Activated T-helper 17 cell treated with anti-CD3 and anti-CD28 coated beads, Interleukin-2, amount 50 U/mL, for 72 hours (primary cell): ENCODE data around the gene KIAA1671. TPM values are rescaled to one million over a fixed set of nuclear protein-coding genes. Genes with fewer than 3 reads are reported as not detected.

ENCODE experiments used
- ATAC-seq: fragments of 150-1000 bp; cut with Tn5 transposase; replicated peaks from 2 replicates; pipeline ENCODE4 v1.10.0; 2021; ENCODE audit warnings: mild to moderate bottlenecking, moderate library complexity
- H3K27ac Mint-ChIP-seq: one replicate; pipeline ENCODE4 v1.8.0; 2022; ENCODE audit warnings: mixed read lengths
- H3K27me3 Mint-ChIP-seq: one replicate; pipeline ENCODE4 v1.8.0; 2022; ENCODE audit warnings: mixed read lengths
- H3K36me3 Mint-ChIP-seq: one replicate; pipeline ENCODE4 v1.8.0; 2022; ENCODE audit warnings: low read depth, mild to moderate bottlenecking, mixed read lengths
- H3K4me1 Mint-ChIP-seq: one replicate; pipeline ENCODE4 v1.8.0; 2022; ENCODE audit warnings: mixed read lengths
- H3K4me3 Mint-ChIP-seq: one replicate; pipeline ENCODE4 v1.8.0; 2022; ENCODE audit warnings: mild to moderate bottlenecking, mixed read lengths
- H3K9me3 Mint-ChIP-seq: one replicate; pipeline ENCODE4 v1.8.0; 2022; ENCODE audit warnings: mixed read lengths
- total RNA-seq, 2 donors: library from RNA; stranded (reverse); gene quantifications; one replicate each; pipeline ENCODE4 v1.2.3, GENCODE V29; 2022

The KIAA1671 gene
- total RNA-seq, 2 donors from 2014 or later, result 5.9 to 6.0 TPM

DNA sequence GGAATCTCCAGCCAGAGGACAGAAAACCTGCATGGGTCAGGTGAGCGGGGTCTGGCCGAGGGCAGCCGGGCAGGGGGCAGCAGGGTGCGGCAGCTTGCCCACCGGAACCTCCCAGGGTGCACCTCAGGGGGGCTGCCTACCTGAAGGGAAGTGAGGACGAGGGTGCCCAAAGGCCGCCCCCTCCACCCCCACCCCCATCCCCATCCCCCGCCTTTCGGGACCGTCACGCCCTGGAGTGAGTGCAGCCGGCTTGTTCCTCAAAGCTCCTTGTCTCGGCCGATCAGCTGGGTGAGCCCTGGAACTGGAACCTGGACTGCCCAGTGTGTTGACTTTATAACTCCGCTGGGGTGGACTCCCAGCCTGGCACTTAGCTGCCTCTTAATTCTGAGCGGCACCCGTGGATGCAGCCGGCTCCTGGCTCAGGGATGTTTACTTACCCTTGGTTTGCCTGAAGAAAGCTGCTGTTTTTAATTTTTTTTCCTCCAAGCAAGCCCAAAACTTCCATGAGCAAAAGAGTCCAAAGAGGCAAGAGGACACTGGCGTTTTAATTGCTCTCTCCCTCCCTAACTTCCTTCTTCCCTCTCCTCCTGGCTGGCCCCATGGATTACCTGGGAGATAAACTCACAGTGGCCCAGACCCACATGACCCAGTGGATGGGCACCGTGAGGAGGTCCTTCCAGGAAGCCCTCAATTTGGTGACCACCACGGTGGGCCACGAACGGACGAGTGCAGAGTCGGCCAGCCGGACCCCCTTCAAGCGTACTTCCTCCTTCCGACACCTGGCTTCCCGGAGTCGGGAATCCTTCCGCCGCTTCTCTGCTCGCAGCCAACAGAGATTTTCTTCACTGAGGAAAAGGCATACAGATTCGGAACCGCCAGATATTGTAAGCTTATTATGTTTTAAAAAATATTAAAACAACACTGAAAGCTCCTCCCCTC, 159.3 kb downstream of the KIAA1671 start:
- Mint-ChIP-seq H3K4me1 (peaks cover 6% of the 10 kb centered on the region), H3K27ac (peak overlapping the region; percentile 85), H3K36me3 (no peaks in the 10 kb centered on the region), H3K9me3 (no peaks in the 10 kb centered on the region), H3K4me3 (peak overlapping the region; percentile 78), H3K27me3 (no peaks in the 10 kb centered on the region)
- no peak for ATAC-seq

DNA sequence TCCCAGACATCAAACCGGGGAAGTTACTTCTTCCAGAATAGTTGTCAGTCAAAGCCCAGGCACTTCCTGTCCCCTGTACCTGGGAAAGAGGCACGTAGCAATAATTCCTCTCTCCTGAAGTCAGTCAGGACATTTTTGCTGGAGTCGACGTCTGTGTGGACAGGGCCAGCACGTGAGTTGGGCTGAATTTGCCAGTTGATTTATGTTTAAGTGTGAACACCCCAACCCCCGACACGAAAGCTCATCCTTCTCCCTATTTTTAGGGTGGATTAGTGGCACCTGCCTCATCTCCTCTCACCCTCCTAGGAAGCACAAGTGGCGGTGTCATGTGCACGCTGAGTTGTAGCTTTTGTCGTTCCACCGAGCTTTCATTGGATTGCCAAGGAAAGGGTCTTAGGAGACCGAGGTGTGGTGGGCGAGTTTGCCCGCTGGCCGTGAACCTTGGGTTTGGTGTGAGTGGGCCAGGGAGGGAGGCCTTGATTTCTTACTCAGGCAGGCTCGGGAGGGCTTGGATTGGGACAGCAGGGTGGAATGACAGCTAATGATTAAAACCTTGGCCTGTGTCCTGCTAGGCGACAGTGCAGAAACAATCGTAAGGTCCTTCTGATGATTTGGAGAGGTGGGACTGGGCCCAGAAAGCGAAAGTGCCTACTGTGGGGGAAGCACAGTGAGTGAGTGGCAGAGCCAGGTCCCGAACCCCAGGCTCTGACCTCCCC, 160.2 kb downstream of the KIAA1671 start:
- ATAC-seq, result no peak
- Mint-ChIP-seq H3K4me3 (peak overlapping the region; percentile 78), H3K27me3 (no peaks in the 10 kb centered on the region), H3K36me3 (no peaks in the 10 kb centered on the region), H3K9me3 (no peaks in the 10 kb centered on the region), H3K27ac (no peak overlapping the region), H3K4me1 (peaks cover 6% of the 10 kb centered on the region)

DNA sequence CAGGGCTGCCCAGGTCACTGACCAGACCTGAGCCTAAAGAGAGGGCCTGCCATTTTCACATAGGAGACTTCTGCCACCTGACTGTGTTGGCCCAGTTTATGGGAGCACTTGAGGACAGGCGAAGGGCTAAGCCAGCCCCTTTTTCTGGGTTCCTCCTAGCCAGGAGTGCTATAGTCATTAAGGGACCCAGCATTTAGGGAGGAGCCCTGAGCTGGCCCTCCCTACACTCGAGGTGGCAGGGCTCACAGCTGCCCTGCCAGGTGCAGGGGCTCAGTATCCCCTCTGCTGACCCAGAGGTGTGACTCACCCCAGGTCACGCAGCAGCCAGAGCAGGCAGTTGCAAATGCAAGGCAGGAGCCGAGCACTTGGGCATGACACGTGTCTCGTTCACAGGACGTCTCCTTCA, 160.8 kb downstream of the KIAA1671 start:
- Mint-ChIP-seq H3K27ac (no peak overlapping the region), H3K9me3 (no peaks in the 10 kb centered on the region), H3K4me1 (peaks cover 6% of the 10 kb centered on the region), H3K4me3 (no peak overlapping the region), H3K36me3 (no peaks in the 10 kb centered on the region), H3K27me3 (no peaks in the 10 kb centered on the region)
- no peak for ATAC-seq

DNA sequence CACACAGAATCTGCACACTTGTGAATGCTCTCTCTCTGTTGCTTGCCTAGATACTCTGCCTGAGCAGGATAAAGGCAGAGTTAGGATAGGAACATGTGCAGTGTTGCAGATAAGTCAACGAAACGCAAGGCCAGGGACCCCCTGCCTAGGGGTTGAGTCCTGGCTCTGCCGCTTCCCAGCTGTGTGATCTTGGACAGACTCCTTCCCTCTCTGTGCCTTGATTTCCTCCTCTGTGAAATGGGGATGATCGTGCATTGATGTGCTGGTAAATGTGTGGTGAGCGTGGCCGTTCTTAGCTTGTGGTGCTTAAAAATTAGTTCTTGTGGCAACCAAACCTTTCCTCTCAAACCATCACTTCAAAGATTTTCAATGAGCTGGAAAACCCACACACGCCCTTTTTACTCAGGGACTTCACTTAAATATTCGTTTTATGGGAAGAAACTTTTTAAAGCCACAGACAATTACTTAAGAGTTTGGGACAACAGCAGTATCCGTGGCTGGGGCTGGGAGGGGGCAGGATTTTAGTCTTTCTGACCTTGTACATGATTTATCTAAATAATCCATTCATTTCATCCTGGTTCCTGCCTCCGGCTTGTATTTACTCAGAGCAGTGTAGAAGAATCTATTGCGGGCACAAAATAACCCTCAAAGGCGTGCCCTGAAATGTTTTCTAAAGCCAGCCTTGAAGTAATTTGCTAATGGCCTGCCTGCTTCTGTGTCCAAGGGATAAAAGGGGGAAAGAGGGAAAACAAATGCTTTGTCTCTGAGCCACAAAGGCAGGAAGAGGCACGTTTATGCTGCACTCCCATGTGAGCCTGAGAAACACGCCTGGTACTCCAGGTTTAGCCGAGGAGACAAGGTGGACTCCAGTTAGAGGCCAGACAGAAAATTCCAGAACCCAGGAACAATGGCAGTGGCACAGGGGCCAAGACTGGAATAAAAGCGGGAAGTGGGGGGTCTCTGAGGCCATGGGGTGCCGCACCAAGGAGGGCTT, 162.2 kb downstream of the KIAA1671 start:
- no peaks in the 10 kb centered on the region for H3K27me3 Mint-ChIP-seq

DNA sequence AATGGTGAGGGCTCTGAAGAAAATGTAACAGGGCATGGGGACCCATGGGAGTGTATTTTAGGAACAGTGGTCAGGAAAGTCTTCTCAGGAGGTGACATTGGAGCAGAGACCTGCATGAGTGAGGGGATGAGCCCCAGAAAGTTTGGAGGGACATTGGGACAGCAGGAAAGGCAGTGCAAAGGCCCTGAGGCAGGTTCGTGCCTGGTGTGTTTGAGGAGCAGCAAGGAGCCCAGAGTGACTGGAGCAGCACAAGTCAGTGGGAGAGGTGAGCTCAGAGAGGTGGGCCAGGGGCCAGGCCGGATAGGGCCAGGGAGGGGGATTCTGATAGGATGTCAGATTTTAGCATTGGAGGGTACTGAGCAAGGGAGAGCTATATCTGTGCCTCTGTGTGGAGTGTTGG, 167.1 kb downstream of the KIAA1671 start:
- Mint-ChIP-seq H3K27me3 (no peaks in the 10 kb centered on the region), H3K9me3 (no peaks in the 10 kb centered on the region), H3K4me1 (no peaks in the 10 kb centered on the region), H3K36me3 (no peaks in the 10 kb centered on the region), H3K27ac (no peak overlapping the region), H3K4me3 (no peak overlapping the region)
- no peak for ATAC-seq

More for the DNA sequence above, 162.2 kb downstream of the KIAA1671 start:
- Mint-ChIP-seq H3K9me3 (no peaks in the 10 kb centered on the region), H3K4me1 (peaks cover 6% of the 10 kb centered on the region), H3K4me3 (no peak overlapping the region), H3K27ac (no peak overlapping the region), H3K36me3 (no peaks in the 10 kb centered on the region)
- no peak for ATAC-seq

DNA sequence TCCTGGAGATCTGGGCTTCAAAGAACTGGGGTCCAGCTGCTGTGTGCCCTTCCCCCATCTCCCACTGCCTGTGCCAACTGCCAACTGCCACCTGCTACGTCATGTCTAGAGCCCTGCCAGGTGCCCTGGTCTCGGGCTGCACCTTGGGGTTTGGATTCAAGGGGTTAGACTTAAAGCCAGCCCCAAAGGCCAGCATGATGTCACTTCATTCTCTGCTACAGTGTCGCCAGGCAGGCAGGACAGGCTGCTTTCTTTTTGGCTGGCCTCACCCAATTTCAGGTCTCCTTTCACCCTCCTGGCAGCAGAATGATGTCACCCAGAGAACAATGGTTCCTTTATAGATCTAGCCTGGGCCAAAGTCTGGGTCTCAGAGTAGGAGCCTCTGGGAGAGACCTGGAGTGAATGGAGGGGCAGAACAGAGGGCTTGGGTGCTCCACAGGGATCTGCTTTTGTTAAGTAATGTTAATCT, 167.6 kb downstream of the KIAA1671 start:
- Mint-ChIP-seq H3K27me3 (no peaks in the 10 kb centered on the region), H3K27ac (no peak overlapping the region), H3K9me3 (no peaks in the 10 kb centered on the region), H3K4me1 (no peaks in the 10 kb centered on the region), H3K4me3 (no peak overlapping the region), H3K36me3 (no peaks in the 10 kb centered on the region)
- no peak for ATAC-seq

DNA sequence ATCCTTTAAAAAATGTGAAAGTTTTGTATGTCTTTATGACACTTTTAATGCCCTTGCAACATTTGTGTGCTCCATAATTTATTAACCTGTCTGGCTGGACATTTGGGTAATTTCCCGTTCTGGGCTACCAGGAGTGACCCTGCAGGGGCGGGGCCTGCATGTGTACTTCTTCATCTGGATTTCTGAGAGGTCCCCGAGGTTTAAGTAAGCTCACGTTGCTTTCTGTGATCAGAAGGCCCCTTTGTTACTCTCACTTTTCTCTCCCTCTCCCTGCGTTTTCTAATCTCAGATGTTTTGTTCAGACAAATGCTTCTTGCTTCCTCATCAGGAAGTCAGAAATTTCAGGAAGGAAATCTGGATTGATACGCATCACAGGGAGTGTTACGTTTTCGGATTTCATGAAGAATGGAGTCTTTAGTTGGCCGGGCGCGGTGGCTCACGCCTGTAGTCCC, 168.3 kb downstream of the KIAA1671 start:
- Mint-ChIP-seq H3K4me3 (no peak overlapping the region), H3K36me3 (no peaks in the 10 kb centered on the region), H3K4me1 (no peaks in the 10 kb centered on the region), H3K27me3 (no peaks in the 10 kb centered on the region), H3K9me3 (no peaks in the 10 kb centered on the region), H3K27ac (no peak overlapping the region)
- ATAC-seq, result no peak

DNA sequence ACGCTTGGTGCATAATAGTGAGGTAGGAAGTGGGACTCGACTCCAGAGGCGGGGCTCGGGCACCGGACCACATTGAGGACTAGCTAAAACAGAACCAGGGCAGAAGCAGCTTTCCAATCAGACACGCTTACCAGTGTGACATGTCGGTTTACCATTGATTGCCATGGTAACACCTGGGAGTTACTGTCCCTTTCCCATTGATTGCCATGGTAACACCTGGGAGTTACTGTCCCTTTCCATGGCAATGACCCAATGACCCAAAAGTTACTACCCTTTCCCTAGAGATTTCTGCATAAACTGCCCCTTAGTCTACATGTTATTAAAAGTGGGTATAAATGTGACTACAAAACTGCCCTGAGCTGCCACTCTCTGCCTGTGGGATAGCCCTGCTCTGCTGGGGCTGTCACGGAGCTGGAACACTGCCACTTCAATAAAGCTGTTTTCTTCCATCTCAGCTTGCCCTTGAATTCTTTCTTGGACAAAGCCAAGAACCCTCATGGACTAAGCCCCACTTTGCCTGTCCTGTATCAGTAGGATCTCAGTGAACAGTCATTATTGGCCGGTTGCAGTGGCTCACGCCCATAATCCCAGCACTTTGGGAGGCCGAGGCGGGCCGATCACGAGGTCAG, 169.7 kb downstream of the KIAA1671 start:
- H3K9me3 Mint-ChIP-seq, result no peaks in the 10 kb centered on the region
- H3K36me3 Mint-ChIP-seq, result no peaks in the 10 kb centered on the region
- H3K27me3 Mint-ChIP-seq, result no peaks in the 10 kb centered on the region
- ATAC-seq, result no peak
- no peak overlapping the region for H3K27ac Mint-ChIP-seq
- H3K4me1 Mint-ChIP-seq, result no peaks in the 10 kb centered on the region
- no peak overlapping the region for H3K4me3 Mint-ChIP-seq

DNA sequence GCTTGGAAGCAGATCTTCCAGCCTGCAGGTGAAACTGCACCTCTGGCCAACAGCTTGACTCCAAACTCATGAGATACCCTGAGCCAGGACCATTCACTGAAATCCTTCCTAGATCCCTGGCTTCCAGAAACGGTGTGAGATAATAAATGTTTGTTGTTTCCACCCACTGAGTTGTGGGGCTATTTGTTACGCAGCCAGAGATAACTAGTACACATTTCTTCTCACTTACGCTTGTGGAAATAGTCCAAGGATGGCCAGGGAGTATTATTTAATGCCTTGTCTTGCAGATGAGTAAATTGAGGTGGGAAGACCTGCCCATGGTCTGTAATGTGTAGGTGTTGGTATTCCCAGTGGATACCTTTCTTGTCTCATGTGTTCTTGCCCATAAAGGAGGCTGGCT, 171.2 kb downstream of the KIAA1671 start:
- H3K27me3 Mint-ChIP-seq, result no peaks in the 10 kb centered on the region
- H3K9me3 Mint-ChIP-seq, result no peaks in the 10 kb centered on the region
- H3K4me3 Mint-ChIP-seq, result no peak overlapping the region
- H3K36me3 Mint-ChIP-seq, result no peaks in the 10 kb centered on the region
- no peak for ATAC-seq
- H3K27ac Mint-ChIP-seq, result no peak overlapping the region
- H3K4me1 Mint-ChIP-seq, result no peaks in the 10 kb centered on the region

DNA sequence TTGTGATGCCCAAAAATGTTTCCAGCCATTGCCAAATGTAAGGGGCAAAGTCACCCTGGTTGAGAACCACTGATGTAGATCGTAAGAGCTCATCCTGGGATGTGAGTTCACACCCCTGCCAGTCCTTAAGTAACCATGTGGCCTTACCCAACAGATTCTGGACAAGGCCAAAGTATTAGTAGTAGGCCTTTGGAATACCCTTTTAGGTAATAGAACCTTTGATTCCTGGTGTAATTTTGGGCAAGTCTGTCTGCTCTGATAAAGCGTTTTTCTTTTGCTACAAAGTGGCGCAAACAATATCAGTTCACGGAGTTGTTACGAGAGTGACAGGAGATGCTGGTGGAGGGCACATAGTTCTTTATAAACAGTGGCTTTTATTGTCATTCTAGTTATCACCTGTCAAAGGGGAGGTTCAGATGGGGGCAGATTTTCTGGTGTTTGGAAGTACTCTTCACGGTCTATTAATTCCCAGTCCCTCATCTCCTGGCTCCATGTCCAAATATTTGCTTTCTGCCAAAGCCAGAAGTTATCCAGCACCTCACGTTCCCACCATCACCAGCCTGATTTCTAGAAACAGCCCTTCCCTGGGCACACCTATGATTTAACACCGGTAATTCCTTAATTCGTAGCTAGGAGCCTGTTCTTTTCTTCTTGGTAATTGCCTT, 173.3 kb downstream of the KIAA1671 start:
- no peak overlapping the region for H3K27ac Mint-ChIP-seq
- H3K27me3 Mint-ChIP-seq, result no peaks in the 10 kb centered on the region
- H3K4me3 Mint-ChIP-seq, result no peak overlapping the region
- no peak for ATAC-seq
- H3K4me1 Mint-ChIP-seq, result no peaks in the 10 kb centered on the region
- H3K36me3 Mint-ChIP-seq, result no peaks in the 10 kb centered on the region
- no peaks in the 10 kb centered on the region for H3K9me3 Mint-ChIP-seq

DNA sequence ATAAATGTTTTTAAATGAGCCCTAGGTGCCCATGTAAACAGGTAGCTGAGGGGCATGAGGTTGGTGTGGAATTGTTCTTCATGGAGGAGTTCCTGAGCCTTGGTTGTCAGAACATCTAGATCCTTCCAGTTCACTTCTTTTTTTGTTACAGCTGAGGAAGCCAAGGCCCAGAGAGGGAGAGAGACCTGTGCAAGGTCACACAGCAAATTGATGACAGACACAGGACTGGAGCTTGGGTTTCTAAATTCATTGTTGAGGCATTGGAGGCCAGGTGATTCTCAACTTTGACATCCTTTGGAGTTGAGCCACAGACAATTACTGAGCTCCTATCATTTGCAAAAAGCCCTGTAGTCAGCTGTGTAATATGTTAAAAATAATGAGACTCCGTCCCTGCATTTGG, 174.0 kb downstream of the KIAA1671 start:
- H3K27me3 Mint-ChIP-seq, result no peaks in the 10 kb centered on the region
- ATAC-seq, result no peak
- H3K36me3 Mint-ChIP-seq, result no peaks in the 10 kb centered on the region
- H3K27ac Mint-ChIP-seq, result no peak overlapping the region
- no peaks in the 10 kb centered on the region for H3K4me1 Mint-ChIP-seq
- no peak overlapping the region for H3K4me3 Mint-ChIP-seq
- H3K9me3 Mint-ChIP-seq, result no peaks in the 10 kb centered on the region

DNA sequence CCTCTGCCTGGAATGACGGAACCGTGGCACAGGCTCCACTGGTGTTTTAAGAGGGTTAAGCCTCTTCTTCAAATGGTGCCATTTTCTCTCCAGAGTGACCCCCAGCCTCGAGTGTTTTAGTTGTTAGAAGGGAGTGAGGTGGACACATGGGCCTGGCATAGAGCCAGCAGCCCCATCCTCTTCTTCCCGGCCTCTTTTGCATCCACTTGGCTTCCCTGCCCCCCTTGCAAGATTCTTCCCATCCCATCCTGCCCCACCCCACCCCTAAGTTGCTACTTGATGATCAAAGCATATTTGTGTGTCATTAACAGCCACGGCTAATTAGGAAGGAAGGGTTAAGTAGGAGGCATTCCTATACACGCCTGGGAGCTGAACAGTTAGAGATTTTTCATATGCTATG, 174.8 kb downstream of the KIAA1671 start:
- H3K36me3 Mint-ChIP-seq, result no peaks in the 10 kb centered on the region
- no peaks in the 10 kb centered on the region for H3K27me3 Mint-ChIP-seq
- no peaks in the 10 kb centered on the region for H3K9me3 Mint-ChIP-seq
- H3K4me1 Mint-ChIP-seq, result no peaks in the 10 kb centered on the region
- H3K27ac Mint-ChIP-seq, result no peak overlapping the region
- no peak overlapping the region for H3K4me3 Mint-ChIP-seq
- no peak for ATAC-seq

DNA sequence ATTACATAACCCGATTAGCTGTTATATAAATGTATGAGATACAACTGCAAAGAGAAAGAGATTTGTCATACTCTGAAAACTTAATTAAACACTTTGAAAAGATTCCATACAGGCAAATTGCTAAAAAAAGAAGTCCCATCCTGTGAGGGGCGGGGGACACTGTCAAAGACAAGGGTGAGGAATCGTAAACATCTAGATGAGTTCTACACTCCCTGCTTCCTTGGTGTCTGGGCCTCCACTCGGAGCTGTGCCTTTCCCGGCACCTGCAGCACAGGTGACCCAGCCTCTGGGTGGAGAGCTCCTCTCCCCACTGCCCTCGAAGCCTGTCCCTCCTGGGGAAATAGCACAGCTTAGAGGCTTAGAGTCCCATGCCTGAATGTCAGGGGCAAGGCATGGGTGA, 177.9 kb downstream of the KIAA1671 start:
- H3K27me3 Mint-ChIP-seq, result no peaks in the 10 kb centered on the region
- no peak overlapping the region for H3K27ac Mint-ChIP-seq
- ATAC-seq, result no peak
- no peaks in the 10 kb centered on the region for H3K9me3 Mint-ChIP-seq
- no peak overlapping the region for H3K4me3 Mint-ChIP-seq
- H3K4me1 Mint-ChIP-seq, result no peaks in the 10 kb centered on the region
- no peaks in the 10 kb centered on the region for H3K36me3 Mint-ChIP-seq
